NCI-H446 treated with DMSO at 0.1 percent for 48 hours (cell line): ENCODE measurements around the gene SLC66A1.

ENCODE experiments used
- DNase-seq: peaks from one replicate; lab custom pipeline; 2025; lab: John Stamatoyannopoulos, UW

SLC66A1 gene

GRCh38 chr1:19377812-19378718, 65.9 kb downstream of the SLC66A1 start:
- DNase-seq = no peak
